Ramos (cell line): Measurements from ENCODE around the gene AOX1.

ENCODE experiments used
- in situ Hi-C: fragments of 300-500 bp; cut with MboI; formaldehyde crosslinking; loops from one replicate; pipeline ENCODE4 v1.14.3; 2022; ENCODE audit warnings: low sequenced_read_pairs; ENCODE audit not compliant: unreplicated experiment

AOX1 gene

DNA sequence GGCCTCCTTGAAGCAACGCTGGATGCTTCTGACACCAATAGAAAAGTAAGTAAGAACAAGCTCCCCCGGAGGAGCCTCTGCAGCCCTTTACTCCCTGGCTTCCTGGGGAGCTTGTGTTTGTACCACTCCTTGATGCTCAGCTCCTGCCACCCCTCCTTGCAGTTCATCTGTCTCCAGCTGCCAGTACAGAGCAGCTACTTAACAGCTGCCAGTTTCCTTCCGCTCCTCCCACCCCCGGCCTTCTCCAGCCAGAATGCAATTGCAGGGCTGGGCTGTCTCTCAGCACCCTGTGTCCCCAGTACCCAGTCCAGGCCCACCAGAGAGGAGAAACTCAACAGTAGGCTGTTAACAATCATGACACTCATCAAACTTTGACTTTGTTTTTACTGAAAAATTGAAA is 109.4 kb downstream of the AOX1 start:
- in situ Hi-C loops = no loop called here

DNA sequence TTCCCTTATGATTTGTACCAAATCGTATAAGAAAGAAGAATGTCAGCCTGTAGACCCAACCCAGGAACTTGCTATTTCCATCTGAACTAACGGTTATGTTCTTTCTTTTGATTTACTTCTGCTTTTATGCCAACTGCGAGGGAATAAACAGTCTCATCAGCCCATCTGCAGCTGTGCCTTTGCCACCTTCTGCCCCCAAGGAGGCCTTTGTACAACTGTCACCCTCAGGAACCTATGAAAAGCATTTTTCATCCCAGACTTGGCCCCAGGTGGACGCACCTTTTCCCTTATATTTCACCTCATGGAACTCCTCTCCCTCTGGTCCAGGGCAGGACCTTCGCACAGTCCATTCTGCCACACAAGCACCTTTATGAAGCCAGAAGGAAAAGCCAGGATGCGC is 109.8 kb downstream of the AOX1 start:
- in situ Hi-C loops = no loop called here

DNA sequence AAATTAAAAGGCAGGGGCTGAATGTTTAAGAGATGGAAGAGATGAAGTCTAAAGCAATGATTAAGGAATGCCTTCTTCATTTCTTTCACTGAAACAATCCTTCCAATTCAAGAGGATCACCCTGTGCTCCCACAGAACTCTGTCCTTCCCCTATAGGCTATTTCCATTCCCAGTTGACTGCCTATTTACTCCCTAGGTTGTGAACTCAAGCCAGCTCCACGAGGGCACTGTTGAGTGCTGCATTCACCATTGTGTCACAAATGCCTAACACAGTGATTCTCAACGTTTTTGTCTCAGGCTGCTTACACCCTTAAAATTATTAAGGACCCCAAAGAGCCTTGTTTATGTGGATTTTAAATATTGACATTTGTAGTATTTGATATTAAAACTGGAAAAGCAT is 112.4 kb downstream of the AOX1 start:
- in situ Hi-C loops = no loop called here

DNA sequence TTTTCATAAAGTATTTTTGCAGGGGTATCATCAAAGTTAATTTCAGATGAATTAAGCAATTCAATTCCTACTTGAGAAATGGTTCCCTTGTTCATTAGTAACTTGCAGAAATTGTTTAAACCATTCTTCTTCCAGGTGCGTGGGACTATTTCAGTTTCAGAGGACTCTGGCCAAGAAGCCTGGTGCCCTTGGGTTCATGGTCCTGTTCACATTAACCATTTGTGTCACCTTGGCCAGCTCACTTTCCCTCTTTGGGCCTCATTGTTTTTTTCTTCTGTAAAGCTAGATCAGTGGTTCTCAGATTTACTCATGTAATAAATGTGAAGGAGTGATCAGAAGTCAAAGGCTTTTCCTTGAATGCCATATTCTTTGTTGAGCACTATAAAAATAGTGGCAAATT is 113.5 kb downstream of the AOX1 start:
- in situ Hi-C loops = no loop called here

DNA sequence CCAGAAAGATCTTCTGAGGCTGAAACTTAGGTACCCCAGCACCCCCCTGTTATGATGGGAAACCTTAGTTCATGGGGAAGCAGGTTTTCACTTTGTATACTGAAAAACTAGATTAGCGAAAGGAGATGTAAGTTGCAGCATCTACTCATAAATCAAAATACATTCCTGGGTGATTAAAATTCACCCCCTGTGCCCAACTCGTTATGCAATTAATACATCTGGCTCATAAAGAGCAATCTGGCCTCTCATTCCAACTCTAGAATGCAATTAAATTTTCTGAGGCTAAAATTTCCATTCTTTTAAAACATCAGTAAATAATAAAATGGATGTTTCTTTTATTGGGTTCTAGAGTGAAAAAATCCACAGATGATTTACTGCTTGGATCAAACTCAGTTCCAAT is 115.0 kb downstream of the AOX1 start:
- in situ Hi-C loops = loop anchor here (10.0 to 25.0 kb wide), 3 partner anchors 126 to 716 kb away; partner anchors contain the start of gene CASP10

DNA sequence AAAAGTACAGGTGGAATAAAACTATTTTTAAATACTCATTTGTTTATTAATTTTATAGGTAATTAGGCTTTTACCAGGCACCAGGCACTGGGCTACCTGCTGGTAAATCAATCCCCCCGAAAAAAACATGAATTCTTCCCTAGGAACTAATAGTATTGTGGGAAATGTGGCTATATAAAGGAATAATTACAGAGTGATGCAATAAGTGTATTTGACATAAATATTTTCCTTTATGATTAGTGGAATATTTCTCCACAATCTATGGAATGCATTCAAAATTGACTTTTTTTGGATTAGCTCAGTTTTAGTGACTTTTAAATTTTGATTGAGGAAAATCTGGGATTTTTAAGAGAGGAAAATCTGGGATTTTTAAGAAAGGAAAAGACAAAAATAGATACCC is 116.2 kb downstream of the AOX1 start:
- in situ Hi-C loops = loop anchor here (10.0 to 25.0 kb wide), 3 partner anchors 127 to 717 kb away; partner anchors contain the start of gene CASP10

DNA sequence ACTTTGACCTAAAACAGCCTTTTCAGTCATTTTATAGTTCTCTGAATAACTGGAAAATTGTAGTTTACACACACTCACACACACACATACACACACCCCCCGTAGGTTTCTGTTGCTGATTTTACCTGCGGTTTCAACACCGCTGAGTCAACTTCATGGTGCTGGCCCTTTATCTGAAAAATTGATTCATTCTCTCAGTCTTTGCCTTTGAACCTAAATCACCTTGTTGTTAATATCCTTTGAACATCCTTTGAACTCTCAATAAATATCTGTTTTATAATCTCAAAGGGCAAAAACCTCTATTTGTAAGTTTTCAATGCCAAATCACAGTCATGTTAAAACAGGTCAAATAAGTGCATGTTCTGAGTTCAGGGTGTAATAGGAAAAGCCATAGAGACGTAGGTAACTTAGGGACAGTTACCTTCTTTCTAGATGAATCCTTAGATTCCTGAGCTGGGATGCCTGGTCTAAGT is 116.9 kb downstream of the AOX1 start:
- in situ Hi-C loops = loop anchor here (10.0 to 25.0 kb wide), 3 partner anchors 128 to 718 kb away; partner anchors contain the start of gene CASP10

DNA sequence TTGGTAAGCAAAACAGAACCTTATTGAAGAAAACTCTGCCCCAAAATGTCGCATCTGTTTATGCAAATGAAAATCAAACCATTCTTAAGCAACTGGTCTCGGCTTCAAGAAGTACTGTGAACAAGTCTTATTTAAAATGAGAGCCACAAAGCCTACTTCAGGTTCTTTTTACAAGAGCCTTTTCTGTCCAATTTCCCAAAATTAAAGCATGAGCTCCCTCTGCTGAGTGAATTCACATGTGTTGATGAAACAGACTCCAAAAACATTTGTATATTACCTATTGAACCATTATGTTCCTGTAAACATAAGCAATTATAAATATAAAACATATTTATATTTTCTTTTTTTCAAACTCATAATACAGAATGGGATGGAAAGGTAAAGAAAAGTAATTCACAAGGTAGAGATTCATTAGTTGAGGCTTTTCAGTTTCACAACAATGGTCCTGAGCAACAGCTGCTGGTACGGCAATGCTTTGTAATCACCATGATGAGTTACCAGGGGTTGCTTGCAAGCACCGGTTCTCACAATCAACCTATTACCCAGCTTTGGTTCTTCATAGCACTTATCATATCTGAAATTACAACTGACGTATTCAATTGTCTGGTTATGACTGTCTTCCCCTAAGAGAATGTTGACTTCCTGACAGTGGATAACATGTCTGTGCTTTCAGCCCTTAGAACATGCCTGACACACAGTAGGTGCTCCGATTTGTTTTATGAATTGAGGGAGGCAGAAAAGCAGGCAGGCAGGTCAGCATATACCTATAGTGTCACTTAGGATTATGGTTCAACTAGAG is 117.5 kb downstream of the AOX1 start:
- in situ Hi-C loops = loop anchor here (10.0 to 25.0 kb wide), 3 partner anchors 129 to 719 kb away; partner anchors contain the start of gene CASP10

DNA sequence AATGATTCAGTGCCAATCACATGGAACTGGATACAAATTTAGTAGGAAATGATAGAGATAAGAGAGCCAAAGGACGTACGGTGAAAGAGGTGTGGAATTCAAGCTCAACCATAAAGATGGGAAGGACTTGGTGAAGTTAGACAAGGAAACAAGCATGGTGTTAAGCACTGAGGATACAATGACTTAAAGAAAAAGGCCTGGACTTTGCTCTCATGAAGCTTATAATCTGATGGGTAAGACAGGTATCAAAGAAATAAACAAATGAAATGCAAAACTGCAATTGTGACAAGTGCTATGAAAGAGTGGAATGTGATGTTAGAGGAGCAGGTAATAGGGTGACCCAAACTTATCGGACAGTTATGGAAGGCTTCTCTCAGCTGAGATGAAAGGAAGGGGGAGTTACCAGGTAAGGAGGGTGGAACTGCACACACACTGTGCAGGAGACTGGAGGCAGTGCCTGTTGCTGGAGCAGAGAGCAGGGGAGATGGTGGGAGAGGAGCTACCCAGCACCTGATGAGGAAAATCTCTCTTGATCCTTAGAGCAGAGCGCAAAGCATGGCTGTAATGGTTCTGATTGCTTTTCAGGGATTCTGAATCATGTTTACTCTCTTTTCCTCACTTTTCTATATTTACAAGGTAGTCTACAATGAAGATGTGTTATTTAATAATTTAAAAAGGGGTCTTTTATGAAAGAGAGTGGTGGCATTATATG is 118.3 kb downstream of the AOX1 start:
- in situ Hi-C loops = loop anchor here (10.0 to 25.0 kb wide), 3 partner anchors 129 to 719 kb away; partner anchors contain the start of gene CASP10

DNA sequence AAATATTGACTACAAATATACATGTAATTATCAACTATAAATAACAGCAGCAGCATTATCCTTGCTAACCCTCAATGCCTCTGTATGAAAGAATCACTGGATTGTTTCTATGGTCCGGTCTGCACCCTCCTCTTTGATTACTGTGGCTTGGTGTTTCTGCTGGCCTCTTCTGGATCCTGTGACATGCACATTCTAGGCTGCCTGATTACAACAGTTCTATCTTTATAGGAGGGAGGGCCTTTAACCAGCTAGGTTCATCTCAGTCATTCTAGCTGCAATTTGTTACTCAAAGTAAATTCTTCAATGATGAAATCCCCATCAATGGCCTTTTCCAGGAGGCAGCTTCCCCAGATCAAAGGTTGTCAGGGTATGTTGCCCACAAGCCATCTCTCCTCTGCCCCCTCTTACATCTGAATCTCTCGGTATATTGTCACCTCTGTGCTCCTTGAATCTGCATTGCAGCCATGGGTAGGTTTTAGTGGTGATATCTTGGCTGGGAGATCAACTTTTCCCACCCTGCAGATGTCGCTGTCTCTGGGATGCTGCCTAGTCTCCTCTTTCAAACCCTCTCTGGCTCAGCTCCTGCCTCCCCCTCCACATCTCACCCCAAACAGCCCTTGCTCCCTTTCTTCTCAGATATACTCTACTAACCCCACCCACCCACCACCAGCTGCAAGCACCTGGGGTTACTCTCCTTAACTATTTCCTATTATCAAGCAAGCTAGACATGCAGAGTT is 119.7 kb downstream of the AOX1 start:
- in situ Hi-C loops = loop anchor here (10.0 to 25.0 kb wide), 3 partner anchors 131 to 721 kb away; partner anchors contain the start of gene CASP10

DNA sequence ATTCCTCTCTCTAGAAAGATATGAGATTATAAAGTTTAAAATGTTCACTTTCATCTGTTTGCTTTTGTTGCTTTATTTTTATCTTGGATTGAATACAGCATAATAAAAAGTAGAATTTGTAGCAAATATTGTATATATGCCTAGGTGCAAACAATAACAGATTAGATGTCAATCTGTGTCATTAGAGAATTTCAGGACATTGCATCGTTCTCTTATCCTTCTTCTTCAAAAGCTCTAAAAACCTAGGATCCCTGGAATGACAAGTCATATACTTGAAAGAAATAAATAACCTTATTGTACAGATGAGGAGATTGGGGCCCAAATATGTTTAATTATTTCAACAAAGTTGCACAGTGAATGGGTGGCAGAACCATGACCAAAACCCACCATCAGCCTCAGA is 123.1 kb downstream of the AOX1 start:
- in situ Hi-C loops = loop anchor here (10.0 to 25.0 kb wide), 3 partner anchors 134 to 724 kb away; partner anchors contain the start of gene CASP10

DNA sequence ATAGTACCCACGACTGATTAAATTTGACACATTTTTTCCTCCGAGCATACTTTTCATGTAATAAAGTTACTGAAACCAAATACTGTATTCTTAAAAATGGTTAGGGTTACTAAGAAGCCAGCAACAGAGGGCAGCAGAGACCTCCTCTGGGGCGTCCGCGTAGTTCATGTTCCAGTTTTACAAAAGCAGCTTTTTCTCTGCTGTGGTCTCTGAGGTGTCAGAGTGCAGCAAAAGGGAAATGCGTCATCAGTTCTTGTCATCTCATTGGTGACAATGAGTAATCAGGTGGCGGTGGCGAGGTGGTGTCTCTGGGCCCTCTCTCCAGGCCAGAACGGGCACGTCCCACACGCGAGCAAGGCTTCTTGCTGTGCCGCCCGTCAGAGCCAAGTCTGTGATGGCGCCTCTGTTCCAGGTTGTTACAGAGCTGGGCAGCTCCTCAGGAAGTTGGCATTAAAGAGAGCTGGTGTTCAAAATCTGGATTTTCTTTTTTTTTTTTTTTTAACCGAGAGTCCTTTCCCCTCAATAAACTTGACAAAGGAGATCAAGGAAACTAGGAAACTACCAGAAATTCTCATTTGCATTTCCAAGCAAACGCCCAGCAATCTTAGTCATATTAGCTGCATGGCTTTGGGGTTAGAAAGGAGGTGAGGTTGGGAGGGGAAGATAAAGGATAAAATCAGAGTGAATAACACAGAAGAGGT is 127.3 kb downstream of the AOX1 start:
- in situ Hi-C loops = loop anchor here (5.0 to 25.0 kb wide), 3 partner anchors 99 to 474 kb away; partner anchors contain the start of genes BZW1 and CASP10

DNA sequence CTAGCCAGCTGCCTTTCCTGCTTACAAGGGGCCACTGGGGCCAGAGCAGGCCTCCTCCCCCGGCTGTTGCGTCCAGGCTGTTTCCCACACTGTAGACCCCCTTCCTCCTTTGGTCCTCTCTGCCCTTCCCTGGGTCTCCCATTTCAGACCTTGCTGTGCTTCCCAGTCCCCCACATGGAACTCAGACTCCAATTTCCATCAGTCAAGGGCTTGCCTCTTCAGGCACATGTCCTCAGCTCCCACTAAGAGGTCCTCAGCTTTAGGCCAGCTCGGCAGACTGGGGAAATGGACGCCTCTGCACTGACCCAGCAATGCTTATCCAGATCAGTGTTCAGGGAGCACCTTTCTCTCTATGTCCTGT is 127.9 kb downstream of the AOX1 start:
- in situ Hi-C loops = loop anchor here (5.0 to 25.0 kb wide), 3 partner anchors 99 to 474 kb away; partner anchors contain the start of genes BZW1 and CASP10

DNA sequence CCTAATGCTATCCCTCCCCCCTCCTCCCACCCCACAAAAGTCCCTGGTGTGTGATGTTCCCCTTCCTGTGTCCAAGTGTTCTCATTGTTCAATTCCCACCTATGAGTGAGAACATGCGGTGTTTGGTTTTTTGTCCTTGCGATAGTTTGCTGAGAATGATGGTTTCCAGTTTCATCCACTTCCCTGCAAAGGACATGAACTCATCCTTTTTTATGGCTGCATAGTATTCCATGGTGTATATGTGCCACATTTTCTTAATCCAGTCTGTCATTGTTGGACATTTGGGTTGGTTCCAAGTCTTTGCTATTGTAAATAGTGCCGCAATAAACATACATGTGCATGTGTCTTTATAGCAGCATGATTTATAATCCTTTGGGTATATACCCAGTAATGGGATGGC is 129.2 kb downstream of the AOX1 start:
- in situ Hi-C loops = loop anchor here (10.0 to 25.0 kb wide), 2 partner anchors 230 to 472 kb away; partner anchors contain the start of gene CASP10

DNA sequence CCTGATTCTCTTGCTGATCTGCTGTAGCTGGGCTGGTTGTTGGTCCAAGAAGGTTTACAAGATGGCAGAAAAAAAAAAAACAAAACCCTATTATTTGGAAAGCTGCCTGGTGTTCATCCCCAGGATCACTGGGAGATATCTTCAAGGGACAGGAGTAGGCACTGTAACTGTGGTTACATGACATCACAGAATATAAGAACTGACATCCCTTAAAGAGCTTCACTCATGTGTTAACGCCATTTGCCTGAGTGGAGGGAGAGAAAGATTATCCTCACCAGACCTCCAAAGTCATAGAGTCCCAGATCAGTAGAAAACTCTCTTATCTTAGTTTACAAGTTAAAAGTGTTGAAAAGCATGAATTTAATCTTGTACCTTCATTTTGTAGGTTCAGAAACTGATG is 130.6 kb downstream of the AOX1 start:
- in situ Hi-C loops = loop anchor here (10.0 to 25.0 kb wide), 2 partner anchors 232 to 471 kb away; partner anchors contain the start of gene CASP10
